ENCODE measurements around the gene DOCK8. TPM values are rescaled to one million over a fixed set of nuclear protein-coding genes. Genes with fewer than 3 reads are reported as not detected.
"Not testable (repeated sequence)": the region's sequence is repeated elsewhere in the genome, so short reads cannot be mapped to it uniquely, and the experiment has no call there.

Gene DOCK8
- total RNA-seq, 6 experiments from 2014 or later: 5.8 to 20.5 (median 9.5) TPM

- Histone ChIP-seq H3K27ac (no peak overlapping the region), H3K4me3 (no peak overlapping the region), H3K4me1 (no peaks in the 10 kb centered on the region), H3K36me3 (no peaks in the 10 kb centered on the region), H3K27me3 (no peaks in the 10 kb centered on the region), H3K9me3 (no peaks in the 10 kb centered on the region)
- DNase-seq (no peak), ATAC-seq (no peak)
- intact Hi-C loops (cut with DNase I): no loop called here
- TF ChIP-seq POLR2A (IDR thresholded peaks at IDR 0.05): no peak
- TF ChIP-seq, protein P1, sequence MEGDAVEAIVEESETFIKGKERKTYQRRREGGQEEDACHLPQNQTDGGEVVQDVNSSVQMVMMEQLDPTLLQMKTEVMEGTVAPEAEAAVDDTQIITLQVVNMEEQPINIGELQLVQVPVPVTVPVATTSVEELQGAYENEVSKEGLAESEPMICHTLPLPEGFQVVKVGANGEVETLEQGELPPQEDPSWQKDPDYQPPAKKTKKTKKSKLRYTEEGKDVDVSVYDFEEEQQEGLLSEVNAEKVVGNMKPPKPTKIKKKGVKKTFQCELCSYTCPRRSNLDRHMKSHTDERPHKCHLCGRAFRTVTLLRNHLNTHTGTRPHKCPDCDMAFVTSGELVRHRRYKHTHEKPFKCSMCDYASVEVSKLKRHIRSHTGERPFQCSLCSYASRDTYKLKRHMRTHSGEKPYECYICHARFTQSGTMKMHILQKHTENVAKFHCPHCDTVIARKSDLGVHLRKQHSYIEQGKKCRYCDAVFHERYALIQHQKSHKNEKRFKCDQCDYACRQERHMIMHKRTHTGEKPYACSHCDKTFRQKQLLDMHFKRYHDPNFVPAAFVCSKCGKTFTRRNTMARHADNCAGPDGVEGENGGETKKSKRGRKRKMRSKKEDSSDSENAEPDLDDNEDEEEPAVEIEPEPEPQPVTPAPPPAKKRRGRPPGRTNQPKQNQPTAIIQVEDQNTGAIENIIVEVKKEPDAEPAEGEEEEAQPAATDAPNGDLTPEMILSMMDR (IDR thresholded peaks at IDR 0.05): no peak
- 60% methylated on average over 3 of the region's 3 CpGs for WGBS (ENCODE audit: insufficient coverage, low coverage, low lambda C conversion rate, missing lambda C conversion rate)
These were observed 10.2 kb downstream of the DOCK8 start for GRCh38 chr9:224582-225520.

GRCh38 chr9:227860-228259 lies 13.2 kb downstream of the DOCK8 start:
- peak; percentile 40 to 61 (median 46) for ATAC-seq
- 60% methylated on average over 3 of the region's 3 CpGs for WGBS (ENCODE audit: insufficient coverage, low coverage, low lambda C conversion rate, missing lambda C conversion rate)
- Histone ChIP-seq H3K4me1 (no peaks in the 10 kb centered on the region), H3K36me3 (no peaks in the 10 kb centered on the region), H3K27me3 (no peaks in the 10 kb centered on the region), H3K27ac (no peak overlapping the region), H3K4me3 (no peak overlapping the region), H3K9me3 (no peaks in the 10 kb centered on the region)
- TF ChIP-seq POLR2A (IDR thresholded peaks at IDR 0.05): no peak
- TF ChIP-seq, protein P1 (IDR thresholded peaks at IDR 0.05): no peak
- intact Hi-C loops (cut with DNase I): no loop called here
- DNase-seq: no peak

- Histone ChIP-seq H3K4me1 (no peaks in the 10 kb centered on the region), H3K27me3 (no peaks in the 10 kb centered on the region), H3K9me3 (no peaks in the 10 kb centered on the region), H3K4me3 (no peak overlapping the region), H3K27ac (no peak overlapping the region), H3K36me3 (no peaks in the 10 kb centered on the region)
- intact Hi-C loops (cut with DNase I): no loop called here
- ATAC-seq: no peak
- WGBS (ENCODE audit: insufficient coverage, low coverage, low lambda C conversion rate, missing lambda C conversion rate): 68% methylated on average over 5 of the region's 5 CpGs
- TF ChIP-seq, protein P1 (IDR thresholded peaks at IDR 0.05): no peak
- TF ChIP-seq POLR2A (IDR thresholded peaks at IDR 0.05): no peak
- DNase-seq: no peak
These were observed 14.4 kb downstream of the DOCK8 start for GRCh38 chr9:228929-229695.

- H3K4me3 ChIP-seq; H3K9me3 ChIP-seq; intact Hi-C loops (cut with DNase I): not testable (repeated sequence)
These were observed 17.0 kb downstream of the DOCK8 start for GRCh38 chr9:231625-232024.

GRCh38 chr9:233708-234107 lies 19.0 kb downstream of the DOCK8 start:
- no CpG with 5 or more reads among the region's 1 CpG for WGBS (ENCODE audit: insufficient coverage, low coverage, low lambda C conversion rate, missing lambda C conversion rate)
- intact Hi-C loops (cut with DNase I); H3K4me3 ChIP-seq: not testable (repeated sequence)

More at GRCh38 chr9:231625-232024, 17.0 kb downstream of the DOCK8 start:
- H3K4me1 ChIP-seq, H3K36me3 ChIP-seq, ATAC-seq, DNase-seq, H3K27ac ChIP-seq, H3K27me3 ChIP-seq: not testable (repeated sequence)
- 64% methylated on average over 1 of the region's 1 CpG for WGBS (ENCODE audit: insufficient coverage, low coverage, low lambda C conversion rate, missing lambda C conversion rate)

More at GRCh38 chr9:233708-234107, 19.0 kb downstream of the DOCK8 start:
- ATAC-seq, H3K27ac ChIP-seq, H3K4me1 ChIP-seq, H3K9me3 ChIP-seq, H3K27me3 ChIP-seq, H3K36me3 ChIP-seq, DNase-seq: not testable (repeated sequence)
